Measurements from ENCODE around the gene ABCA13.

Gene ABCA13

GRCh38 chr7:48307041-48307714, 135.9 kb downstream of the ABCA13 start:
- no peak for DNase-seq

DNA sequence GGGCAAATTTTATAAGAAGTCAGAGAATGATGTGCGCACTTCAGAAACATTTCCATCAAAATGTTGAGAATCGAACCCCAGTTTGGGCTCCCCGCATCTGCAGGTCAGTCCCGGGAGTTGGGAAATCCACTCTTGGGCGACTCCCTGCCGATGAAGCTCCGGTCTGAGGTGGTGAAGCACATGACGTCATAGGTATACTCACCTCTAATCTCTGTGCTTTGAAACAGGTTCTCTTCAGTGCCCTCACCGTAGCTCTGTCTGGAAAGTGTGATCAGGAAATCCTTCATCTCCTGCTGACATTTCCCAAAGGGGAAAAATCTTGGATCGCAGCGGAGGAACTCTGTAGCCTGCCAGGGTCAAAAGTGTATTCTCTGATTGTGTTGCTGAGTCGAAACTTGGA, 138.5 kb downstream of the ABCA13 start:
- no peak for DNase-seq

GRCh38 chr7:48311464-48312100, 140.3 kb downstream of the ABCA13 start:
- no peak for DNase-seq

DNA sequence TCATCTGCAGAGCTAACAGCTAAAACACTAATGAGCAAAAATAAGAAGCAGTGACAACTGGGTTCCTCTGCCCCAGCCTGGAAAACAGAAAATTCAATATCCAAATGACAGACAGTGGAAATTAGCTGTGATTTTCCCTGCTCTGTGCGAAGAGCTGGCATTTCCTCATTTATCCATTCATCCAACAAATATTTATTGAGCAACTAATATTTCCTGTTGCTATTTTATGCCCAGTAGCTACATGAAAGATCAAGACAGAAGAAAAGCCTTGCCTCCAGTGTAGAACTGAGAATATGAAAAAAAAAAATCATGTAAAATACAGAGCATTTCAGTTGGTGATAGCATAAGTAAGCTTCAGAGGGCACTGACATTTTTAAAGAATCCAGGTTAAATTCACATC, 140.9 kb downstream of the ABCA13 start:
- no peak for DNase-seq

DNA sequence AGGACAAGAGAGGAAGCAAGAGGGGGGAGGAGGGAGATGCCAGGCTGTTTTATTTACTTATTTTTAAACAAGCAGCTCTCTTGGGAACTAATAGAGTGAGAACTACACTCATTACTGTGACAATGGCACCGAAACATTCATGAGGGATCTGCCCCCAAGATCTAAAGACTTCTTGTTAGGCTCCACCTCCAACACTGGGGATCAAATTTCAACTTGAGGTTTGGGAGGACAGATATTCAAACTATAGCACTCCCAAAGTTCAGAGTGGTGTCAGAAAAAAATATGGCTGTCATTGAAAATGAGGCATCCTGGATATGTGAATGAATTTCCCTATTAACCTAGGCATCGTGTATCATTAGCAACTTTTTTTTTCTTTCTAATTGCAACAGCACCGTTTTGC, 145.5 kb downstream of the ABCA13 start:
- no peak for DNase-seq

- no peak for DNase-seq
These were observed 146.1 kb downstream of the ABCA13 start for GRCh38 chr7:48317360-48317759.

DNA sequence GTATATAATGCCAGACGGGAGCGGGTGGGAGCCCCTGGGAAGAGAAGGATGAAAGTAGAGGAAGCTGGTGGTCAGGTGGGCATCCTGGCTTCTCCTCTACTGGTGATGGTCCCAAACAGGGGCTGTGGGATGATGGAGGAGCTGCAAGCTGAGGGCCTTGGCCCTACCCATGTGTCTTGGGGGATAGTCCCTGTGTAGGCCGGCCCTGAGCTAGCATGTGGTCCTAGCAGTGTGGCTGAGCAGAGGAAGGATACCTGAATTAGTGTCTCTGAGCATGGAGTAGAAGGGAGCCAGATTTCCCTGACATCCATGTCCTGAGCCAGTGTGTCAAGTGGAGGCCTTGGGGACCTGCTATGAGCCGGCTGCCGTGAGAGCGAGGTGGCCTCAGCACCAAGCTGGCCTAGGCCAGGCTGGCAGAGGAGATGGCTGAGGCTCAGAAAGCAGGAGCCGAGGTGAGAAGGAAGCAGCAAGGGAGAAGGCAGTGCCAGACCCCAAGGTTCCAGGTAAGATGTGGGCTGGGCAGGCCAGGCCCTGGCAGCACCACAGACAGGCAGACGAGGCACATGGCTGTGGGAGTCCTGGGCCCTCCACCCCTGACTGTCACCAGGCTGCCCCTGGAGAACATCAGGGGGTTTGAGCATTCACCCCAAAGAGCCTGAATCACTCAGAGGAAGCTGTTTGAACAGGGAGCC, 150.2 kb downstream of the ABCA13 start:
- DNase-seq, result no peak

- DNase-seq, result no peak
These were observed 165.9 kb downstream of the ABCA13 start for GRCh38 chr7:48337012-48337621.

GRCh38 chr7:48337781-48338180, 166.5 kb downstream of the ABCA13 start:
- DNase-seq, result no peak

- no peak for DNase-seq
These were observed 176.1 kb downstream of the ABCA13 start for GRCh38 chr7:48347230-48347825.

GRCh38 chr7:48350515-48350914, 179.3 kb downstream of the ABCA13 start:
- DNase-seq, result no peak

DNA sequence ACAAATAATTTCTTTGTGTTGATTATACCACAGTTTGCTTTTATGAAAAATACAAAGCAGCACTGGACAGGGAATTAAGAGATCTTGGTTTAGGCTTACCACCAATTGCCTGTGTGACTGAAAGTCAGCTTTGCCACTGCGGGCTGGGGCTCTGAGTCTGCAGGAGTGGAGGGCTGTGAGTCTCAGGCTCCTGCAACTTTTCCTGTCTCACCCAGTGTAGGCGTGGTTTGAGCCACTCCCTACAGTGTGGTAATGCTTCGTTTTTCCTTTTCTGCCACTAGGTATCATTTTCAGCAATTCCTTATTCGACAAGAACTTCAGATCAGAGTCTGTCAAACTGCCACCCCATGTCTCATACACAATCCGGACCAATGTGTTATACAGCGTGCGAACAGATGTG, 180.6 kb downstream of the ABCA13 start:
- no peak for DNase-seq

GRCh38 chr7:48355346-48355745, 184.1 kb downstream of the ABCA13 start:
- DNase-seq, result no peak

DNA sequence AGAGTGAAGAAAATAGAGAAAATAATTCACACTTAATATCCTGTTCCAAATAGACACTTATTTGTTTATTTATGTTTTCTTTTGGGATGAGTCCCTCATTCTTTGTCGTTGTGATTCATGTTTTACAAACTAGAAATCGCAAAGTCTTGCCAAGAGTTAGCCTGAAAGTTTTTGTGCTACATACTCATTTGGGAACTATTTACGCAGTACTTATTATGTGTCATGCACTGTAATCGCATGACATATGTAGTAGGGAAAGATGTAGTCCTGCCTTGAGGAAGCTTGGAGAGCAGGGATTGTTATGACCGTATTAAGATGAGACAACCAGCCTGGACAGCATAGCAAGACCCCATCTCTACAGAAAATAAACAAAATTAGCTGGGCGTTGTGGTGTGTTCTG, 189.3 kb downstream of the ABCA13 start:
- DNase-seq, result no peak

DNA sequence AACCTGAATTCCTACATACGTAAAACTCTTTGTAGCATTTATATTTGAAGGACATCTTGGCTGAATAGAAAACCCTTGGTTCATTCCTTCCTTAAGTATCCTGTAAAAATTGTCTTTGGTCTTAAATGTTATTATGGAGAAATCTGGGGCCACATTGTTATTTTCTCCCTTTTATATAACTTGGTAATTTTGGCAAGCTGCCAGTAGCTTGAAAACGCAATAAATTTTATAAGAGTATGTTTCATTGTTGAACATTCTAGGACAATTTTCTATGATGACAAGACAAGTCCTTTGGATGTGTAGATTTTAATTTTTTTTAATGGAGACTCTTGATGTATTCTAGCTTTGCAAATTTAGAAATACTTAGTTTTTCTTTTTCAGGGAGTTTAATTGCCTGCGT, 191.9 kb downstream of the ABCA13 start:
- no peak for DNase-seq

DNA sequence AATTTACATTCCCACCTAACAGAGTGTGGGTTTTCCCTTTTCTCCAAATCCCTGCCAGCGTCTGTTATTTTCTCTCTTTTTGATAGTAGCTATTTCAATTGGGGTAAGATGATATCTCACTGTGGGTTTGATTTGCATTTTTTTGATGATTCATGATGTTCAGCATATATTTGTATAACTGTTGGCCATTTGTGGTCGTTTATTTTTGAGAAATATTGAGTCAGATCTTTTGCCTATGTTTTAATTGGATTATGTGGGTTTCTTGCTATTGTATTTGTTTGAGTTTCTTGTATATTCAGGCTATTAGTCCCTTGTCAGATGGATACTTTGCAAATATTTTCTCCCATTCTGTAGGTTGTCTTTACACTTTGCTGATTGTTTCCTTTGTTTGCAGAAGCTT, 193.8 kb downstream of the ABCA13 start:
- no peak for DNase-seq

DNA sequence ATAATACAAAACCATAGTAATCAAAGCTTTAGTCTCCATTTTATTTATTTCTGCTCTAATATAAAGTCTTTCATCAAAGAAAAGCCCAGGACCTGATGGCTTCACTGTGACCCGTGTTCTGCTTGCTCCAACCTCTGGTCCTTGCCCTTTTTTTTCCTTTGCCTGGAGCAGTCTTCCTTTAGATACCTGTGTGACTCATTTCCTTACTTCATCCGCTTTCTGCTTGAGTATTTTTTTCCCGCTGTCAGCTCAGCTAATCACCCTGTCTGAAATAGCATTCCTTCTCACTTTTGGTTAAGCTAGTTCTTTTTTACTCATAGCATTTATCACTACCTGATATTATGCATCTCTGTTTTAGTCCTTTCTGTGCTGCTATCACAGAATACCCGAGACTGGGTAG, 194.8 kb downstream of the ABCA13 start:
- no peak for DNase-seq

- DNase-seq, result no peak
These were observed 205.0 kb downstream of the ABCA13 start for GRCh38 chr7:48376263-48376662.

DNA sequence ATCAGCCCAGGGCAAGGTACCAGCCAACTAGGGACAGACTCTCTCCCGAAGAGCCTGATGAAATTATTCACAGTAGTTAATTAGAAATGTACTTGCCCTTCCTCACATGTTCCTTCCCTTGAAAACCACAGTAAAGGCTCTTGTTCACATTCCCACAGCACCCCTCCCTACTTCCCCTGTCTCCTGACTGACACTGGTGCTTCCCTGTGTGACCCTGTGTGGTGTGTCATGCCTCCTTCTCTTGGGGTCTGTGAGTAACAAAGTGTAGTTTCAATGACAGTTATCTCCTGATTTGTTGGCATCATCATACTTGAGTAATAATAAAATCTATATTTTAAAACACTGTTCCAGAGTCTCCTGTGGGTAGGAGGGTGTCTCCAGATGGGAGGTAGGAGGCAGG, 209.7 kb downstream of the ABCA13 start:
- DNase-seq, result no peak

DNA sequence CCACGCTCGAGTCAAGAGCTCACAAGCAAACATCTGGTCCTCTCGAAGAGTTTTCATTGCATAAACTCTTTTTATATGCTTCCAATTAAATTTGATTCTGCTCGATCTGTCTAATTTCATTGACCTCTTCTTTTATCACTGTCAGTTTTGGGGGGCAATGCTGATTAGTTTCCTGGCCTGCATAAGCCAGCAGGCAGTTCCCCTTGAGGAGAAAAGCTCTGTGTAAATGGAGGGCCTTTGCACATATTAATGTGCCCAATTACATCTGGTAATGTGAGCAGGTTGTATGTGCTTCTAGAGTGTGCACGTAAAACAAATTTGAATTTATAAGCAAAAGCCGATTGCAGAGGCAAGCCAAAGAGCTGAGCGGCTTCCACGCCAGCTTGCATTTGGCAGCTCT, 210.3 kb downstream of the ABCA13 start:
- DNase-seq, result no peak

- DNase-seq, result no peak
These were observed 213.0 kb downstream of the ABCA13 start for GRCh38 chr7:48384180-48384752.

DNA sequence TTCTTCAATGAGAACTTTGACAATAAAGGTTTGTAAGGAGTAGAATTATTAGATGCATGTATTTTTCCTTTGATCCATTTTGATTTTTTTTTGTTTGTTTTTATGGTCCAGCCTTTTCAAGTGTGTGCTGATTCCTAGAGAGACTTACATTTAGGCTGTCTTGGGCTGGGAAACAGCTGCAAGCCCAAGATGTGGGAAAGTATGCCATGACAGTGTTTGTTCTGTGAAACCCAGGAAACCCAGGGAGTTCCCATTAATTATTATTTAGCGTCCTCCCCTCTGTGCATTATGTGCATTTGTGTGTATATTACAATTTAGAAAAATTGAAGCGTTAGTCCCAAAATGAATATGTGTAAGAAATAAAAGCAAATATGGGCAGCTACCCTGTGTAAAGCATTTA, 216.7 kb downstream of the ABCA13 start:
- DNase-seq, result no peak

DNA sequence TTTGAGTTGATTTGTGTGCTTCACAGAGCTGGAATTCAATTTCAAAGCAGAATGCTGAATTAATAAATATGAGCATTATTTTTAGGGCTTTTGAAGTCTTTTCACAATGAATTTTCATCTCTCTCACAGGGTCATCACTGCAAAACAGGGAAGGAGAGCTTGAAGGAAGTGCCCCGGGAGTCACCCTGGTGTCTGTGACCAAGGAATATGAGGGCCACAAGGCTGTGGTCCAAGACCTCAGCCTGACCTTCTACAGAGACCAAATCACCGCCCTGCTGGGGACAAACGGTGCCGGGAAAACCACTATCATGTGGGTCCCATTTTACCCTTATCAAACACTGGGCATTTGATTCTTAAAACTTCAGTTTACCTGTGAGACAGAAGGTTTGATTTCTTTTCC, 217.7 kb downstream of the ABCA13 start:
- no peak for DNase-seq
